NCI-H526 treated with DMSO at 0.1 percent for 48 hours (cell line): Measurements from ENCODE around the gene CPZ.

Experiments
- DNase-seq: peaks from one replicate; lab custom pipeline; 2025; lab: John Stamatoyannopoulos, UW

CPZ gene

GRCh38 chr4:8592366-8593263 lies at the start of gene CPZ:
Gene CPZ, plus strand, starts transcription at chr4:8592765. Its CDS starts 69 bp downstream, at chr4:8592834.
- DNase-seq, result no peak

- DNase-seq, result no peak
These were observed 49.6 kb upstream of the CPZ start for GRCh38 chr4:8542776-8543525.

GRCh38 chr4:8543623-8544022 lies 48.9 kb upstream of the CPZ start:
- DNase-seq, result no peak

GRCh38 chr4:8544282-8544681 lies 48.3 kb upstream of the CPZ start:
- no peak for DNase-seq

GRCh38 chr4:8544741-8545438 lies 47.7 kb upstream of the CPZ start:
- no peak for DNase-seq

- no peak for DNase-seq
These were observed 47.2 kb upstream of the CPZ start for GRCh38 chr4:8545439-8545765.

GRCh38 chr4:8546766-8547107 lies 45.8 kb upstream of the CPZ start:
- DNase-seq, result no peak

- no peak for DNase-seq
These were observed 45.3 kb upstream of the CPZ start for GRCh38 chr4:8547108-8547911.

GRCh38 chr4:8547912-8548730 lies 44.4 kb upstream of the CPZ start:
- no peak for DNase-seq

- DNase-seq, result no peak
These were observed 43.7 kb upstream of the CPZ start for GRCh38 chr4:8548731-8549351.

GRCh38 chr4:8549352-8549931 lies 43.1 kb upstream of the CPZ start:
- no peak for DNase-seq

GRCh38 chr4:8550691-8551090 lies 41.9 kb upstream of the CPZ start:
- no peak for DNase-seq

GRCh38 chr4:8552024-8552423 lies 40.5 kb upstream of the CPZ start:
- no peak for DNase-seq

- no peak for DNase-seq
These were observed 39.9 kb upstream of the CPZ start for GRCh38 chr4:8552581-8553205.

GRCh38 chr4:8553216-8553615 lies 39.3 kb upstream of the CPZ start:
- no peak for DNase-seq

GRCh38 chr4:8553991-8554405 lies 38.6 kb upstream of the CPZ start:
- no peak for DNase-seq

GRCh38 chr4:8554555-8555100 lies 37.9 kb upstream of the CPZ start:
- no peak for DNase-seq

- DNase-seq, result no peak
These were observed 36.8 kb upstream of the CPZ start for GRCh38 chr4:8555716-8556115.

- DNase-seq, result no peak
These were observed 36.0 kb upstream of the CPZ start for GRCh38 chr4:8556341-8557150.
